PC-9 (cell line): ENCODE measurements around the gene CFAP410. TPM values are rescaled to one million over a fixed set of nuclear protein-coding genes. Genes with fewer than 3 reads are reported as not detected.

Source experiments
- BruUV-seq: library from RNA; stranded (reverse); fragments of 400-500 nt; replicated peaks from 2 replicates; lab custom pipeline; 2021; lab: Mats Ljungman, UMichigan
- CTCF ChIA-PET: fragments of 300-600 bp; sonication (Branson Sonifier 250); formaldehyde crosslinking; loops from one replicate; lab custom pipeline; 2022; ENCODE audit warnings: antibody characterized with exemption; lab: Charles Lee
- POLR2A ChIA-PET: fragments of 300-600 bp; sonication (Branson Sonifier 250); formaldehyde crosslinking; loops from one replicate; lab custom pipeline; 2022; ENCODE audit warnings: antibody characterized with exemption; ENCODE audit not compliant: unreplicated experiment; lab: Charles Lee
- DNase-seq, 2 experiments: peaks; one replicate each; pipeline versions ENCODE4 v3.0.0 to v3.0.0-alpha.2; 2015 to 2022; ENCODE audit warnings: mixed read lengths in 1 of 2
- H2AFZ ChIP-seq: fragments of 200-600 bp; sonication (generic); 2 replicates; pipeline ENCODE4 v1.8.1; 2017; ENCODE audit warnings: antibody characterized with exemption
- H3F3A ChIP-seq: fragments of 200-600 bp; sonication (generic); 2 replicates; pipeline ENCODE4 v1.8.1; 2017; ENCODE audit warnings: antibody characterized with exemption, mild to moderate bottlenecking, low read depth; ENCODE audit not compliant: insufficient read depth
- H3K27ac ChIP-seq: fragments of 200-600 bp; sonication (generic); 2 replicates; pipeline ENCODE4 v1.6.1; 2016; ENCODE audit warnings: mixed run types
- H3K27me3 ChIP-seq: fragments of 200-600 bp; sonication (generic); 2 replicates; pipeline ENCODE4 v1.6.1; 2016; ENCODE audit warnings: low read depth, mixed run types; ENCODE audit not compliant: insufficient read depth
- H3K36me3 ChIP-seq: fragments of 200-600 bp; sonication (generic); 2 replicates; pipeline ENCODE4 v1.6.1; 2016; ENCODE audit warnings: low read depth, mixed run types
- H3K4me1 ChIP-seq: fragments of 200-600 bp; sonication (generic); replicated peaks from 2 replicates; pipeline ENCODE4 v1.6.1; 2016; ENCODE audit warnings: mixed run types; ENCODE audit not compliant: insufficient read depth
- H3K4me2 ChIP-seq: fragments of 200-600 bp; sonication (generic); 2 replicates; pipeline ENCODE4 v1.6.1; 2017; ENCODE audit warnings: mixed run types
- H3K4me3 ChIP-seq: fragments of 200-600 bp; sonication (generic); 2 replicates; pipeline ENCODE4 v1.6.1; 2016; ENCODE audit warnings: mixed run types
- H3K79me2 ChIP-seq: fragments of 200-600 bp; sonication (generic); 2 replicates; pipeline ENCODE4 v1.6.1; 2017; ENCODE audit warnings: low read depth, mixed run types
- H3K9me2 ChIP-seq: fragments of 200-600 bp; sonication (generic); 2 replicates; pipeline ENCODE4 v1.8.1; 2017; ENCODE audit warnings: mild to moderate bottlenecking; ENCODE audit not compliant: insufficient read depth
- H3K9me3 ChIP-seq: fragments of 200-600 bp; sonication (generic); 2 replicates; pipeline ENCODE4 v1.8.1; 2016; ENCODE audit warnings: low read depth; ENCODE audit not compliant: insufficient read depth
- H4K20me1 ChIP-seq: fragments of 200-600 bp; sonication (generic); 2 replicates; pipeline ENCODE4 v1.8.1; 2017; ENCODE audit not compliant: insufficient read depth
- EZH2 ChIP-seq: fragments of 200-600 bp; sonication (generic); IDR thresholded peaks from 2 replicates; pipeline ENCODE4 v1.8.0; 2017; ENCODE audit warnings: antibody characterized with exemption, low read depth
- intact Hi-C: fragments of 100-400 bp; cut with micrococcal nuclease; formaldehyde crosslinking; loops from one replicate; pipeline ENCODE4 v1.10.0; 2022; ENCODE audit not compliant: unreplicated experiment
- total RNA-seq: library from RNA; stranded (reverse); gene quantifications from 2 replicates; pipeline ENCODE4 v1.2.3, GENCODE V29; 2021
- TF ChIP-seq, protein P1 (sequence below): fragments of 200-600 bp; sonication (generic); conservative IDR thresholded peaks from 2 replicates; pipeline ENCODE4 v1.6.1; 2017; ENCODE audit warnings: mixed run types, antibody characterized with exemption, mild to moderate bottlenecking, moderate library complexity

Gene CFAP410
- total RNA-seq, 1 experiment from 2014 or later = 12.5 TPM

DNA sequence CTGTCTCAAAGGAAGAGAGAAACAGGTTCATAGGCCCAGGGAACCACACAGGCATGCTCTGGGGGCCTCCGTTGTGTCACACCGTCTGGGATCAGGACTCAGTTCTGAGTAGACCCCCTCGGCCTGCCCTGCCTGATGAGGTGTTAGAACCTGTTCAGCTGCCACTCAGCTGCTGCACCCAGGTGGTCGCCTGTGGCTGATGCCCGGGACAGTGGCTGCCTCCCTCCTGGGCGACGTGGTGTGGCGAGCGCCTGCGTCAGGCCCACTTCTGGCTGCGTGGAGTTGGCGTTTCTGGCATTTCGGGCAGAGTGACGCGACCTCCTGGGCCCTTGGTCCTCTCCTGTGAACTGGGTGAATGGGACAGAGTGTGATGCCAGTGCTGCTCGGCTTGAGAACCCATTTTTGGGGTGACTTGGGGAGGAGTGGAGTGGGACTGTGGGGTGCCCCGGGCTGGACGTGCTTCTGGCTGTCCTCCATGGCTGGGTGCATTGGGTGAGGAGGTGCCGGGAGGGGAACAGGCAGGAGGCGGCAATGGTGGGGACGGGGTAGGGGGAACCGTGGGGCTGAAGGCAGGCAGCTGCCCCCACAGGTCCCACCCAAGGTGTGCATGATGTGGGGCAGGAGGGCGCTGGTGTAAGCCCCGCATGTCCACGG is 10.8 kb downstream of the CFAP410 start:
- no TSS peak for BruUV-seq
- H3K4me2 ChIP-seq = no peak overlapping the region
- POLR2A ChIA-PET = no interaction called here

DNA sequence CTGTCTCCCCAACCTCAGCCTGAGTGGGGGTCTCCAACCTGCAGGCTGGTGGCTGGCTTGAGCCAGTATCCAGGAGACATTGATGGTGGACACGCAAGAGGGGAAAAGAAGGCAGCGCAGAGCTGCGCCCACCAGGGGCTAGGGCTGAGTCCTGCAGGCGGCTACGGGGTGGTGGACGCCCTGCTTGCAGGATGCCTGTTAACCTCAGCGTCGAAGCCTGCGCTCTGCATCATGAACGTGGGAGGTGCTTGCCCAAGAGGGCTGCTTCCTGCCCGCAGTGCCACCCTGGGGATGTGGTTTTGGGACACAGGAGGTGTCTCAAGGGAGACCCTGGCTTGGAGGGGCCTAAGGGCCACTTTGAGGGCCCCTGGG is 11.6 kb downstream of the CFAP410 start:
- no peaks in the 10 kb centered on the region for H3K79me2 ChIP-seq
- H3K4me1 ChIP-seq = no peaks in the 10 kb centered on the region
- H3K9me3 ChIP-seq = no peaks in the 10 kb centered on the region
- H3K36me3 ChIP-seq = no peaks in the 10 kb centered on the region
- H3K4me3 ChIP-seq = no peak overlapping the region
- no peak overlapping the region for H2AFZ ChIP-seq
- no TSS peak for BruUV-seq
- intact Hi-C loops = no loop called here
- H3K4me2 ChIP-seq = no peak overlapping the region
- CTCF ChIA-PET = no interaction called here
- TF ChIP-seq, protein P1, sequence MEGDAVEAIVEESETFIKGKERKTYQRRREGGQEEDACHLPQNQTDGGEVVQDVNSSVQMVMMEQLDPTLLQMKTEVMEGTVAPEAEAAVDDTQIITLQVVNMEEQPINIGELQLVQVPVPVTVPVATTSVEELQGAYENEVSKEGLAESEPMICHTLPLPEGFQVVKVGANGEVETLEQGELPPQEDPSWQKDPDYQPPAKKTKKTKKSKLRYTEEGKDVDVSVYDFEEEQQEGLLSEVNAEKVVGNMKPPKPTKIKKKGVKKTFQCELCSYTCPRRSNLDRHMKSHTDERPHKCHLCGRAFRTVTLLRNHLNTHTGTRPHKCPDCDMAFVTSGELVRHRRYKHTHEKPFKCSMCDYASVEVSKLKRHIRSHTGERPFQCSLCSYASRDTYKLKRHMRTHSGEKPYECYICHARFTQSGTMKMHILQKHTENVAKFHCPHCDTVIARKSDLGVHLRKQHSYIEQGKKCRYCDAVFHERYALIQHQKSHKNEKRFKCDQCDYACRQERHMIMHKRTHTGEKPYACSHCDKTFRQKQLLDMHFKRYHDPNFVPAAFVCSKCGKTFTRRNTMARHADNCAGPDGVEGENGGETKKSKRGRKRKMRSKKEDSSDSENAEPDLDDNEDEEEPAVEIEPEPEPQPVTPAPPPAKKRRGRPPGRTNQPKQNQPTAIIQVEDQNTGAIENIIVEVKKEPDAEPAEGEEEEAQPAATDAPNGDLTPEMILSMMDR = no peak
- TF ChIP-seq EZH2 = no peak
- POLR2A ChIA-PET = no interaction called here
- no peaks in the 10 kb centered on the region for H3K27me3 ChIP-seq
- DNase-seq = no peak
- H3K9me2 ChIP-seq = no peaks in the 10 kb centered on the region
- peaks cover 2% of the 10 kb centered on the region; the same call in 1 of the 2 replicates for H3F3A ChIP-seq
- H4K20me1 ChIP-seq = no peaks in the 10 kb centered on the region
- H3K27ac ChIP-seq = no peak overlapping the region

More for the DNA sequence above, 10.8 kb downstream of the CFAP410 start:
- no peak overlapping the region for H2AFZ ChIP-seq
- no peak for DNase-seq
- no peak overlapping the region for H3K4me3 ChIP-seq
- H4K20me1 ChIP-seq = no peaks in the 10 kb centered on the region
- H3K36me3 ChIP-seq = no peaks in the 10 kb centered on the region
- no peaks in the 10 kb centered on the region for H3K9me2 ChIP-seq
- no peaks in the 10 kb centered on the region for H3K27me3 ChIP-seq
- no peaks in the 10 kb centered on the region for H3K4me1 ChIP-seq
- no peak overlapping the region for H3K27ac ChIP-seq
- CTCF ChIA-PET = no interaction called here
- no peak for TF ChIP-seq EZH2
- TF ChIP-seq, protein P1 = no peak
- intact Hi-C loops = no loop called here
- H3K9me3 ChIP-seq = no peaks in the 10 kb centered on the region
- H3F3A ChIP-seq = peaks cover 2% of the 10 kb centered on the region; the same call in 1 of the 2 replicates
- no peaks in the 10 kb centered on the region for H3K79me2 ChIP-seq

DNA sequence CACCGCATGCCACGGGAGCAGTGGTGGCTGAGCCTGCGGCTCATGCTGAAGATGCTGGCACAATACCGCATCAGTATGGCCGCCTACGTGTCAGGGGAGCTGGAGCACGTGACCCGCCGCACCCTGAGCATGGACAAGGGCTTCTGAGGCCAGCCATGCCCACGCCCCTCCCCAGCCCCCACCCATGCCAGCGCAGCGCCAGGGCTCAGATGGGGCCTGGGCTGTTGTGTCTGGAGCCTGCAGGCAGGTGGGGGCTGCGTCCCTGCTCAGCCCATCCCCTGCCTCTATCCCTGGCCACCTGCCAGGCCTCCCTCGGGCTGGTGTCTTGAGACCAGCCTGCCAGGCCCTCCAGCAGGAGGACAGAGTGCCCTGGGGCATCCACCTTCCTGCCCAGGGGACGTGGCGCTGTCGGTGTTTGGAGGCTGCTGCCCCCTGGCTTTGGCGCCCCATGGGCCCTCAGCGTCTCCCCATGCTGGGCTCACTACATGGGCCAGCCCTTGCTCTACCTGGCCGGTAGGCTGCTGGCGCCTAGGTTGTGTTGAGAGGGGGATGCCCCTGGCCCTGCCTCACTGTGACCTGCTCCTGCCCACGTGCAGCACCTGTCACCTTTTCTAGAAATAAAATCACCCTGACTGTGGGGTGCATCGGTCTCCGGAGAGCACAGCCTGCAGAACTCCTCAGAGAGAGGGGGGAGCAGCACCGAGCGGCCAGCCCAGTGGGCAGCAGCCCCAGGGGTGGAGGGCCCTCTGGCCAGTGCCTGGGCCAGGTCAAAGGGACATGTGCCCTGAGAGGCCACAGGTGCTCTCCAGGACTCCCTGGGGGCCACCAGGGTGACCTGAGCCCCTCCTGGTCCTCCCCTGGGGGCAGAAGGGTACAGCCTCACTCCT is 12.2 kb downstream of the CFAP410 start:
- CTCF ChIA-PET = no interaction called here
- DNase-seq = no peak
- no peaks in the 10 kb centered on the region for H3K79me2 ChIP-seq
- H2AFZ ChIP-seq = no peak overlapping the region
- TF ChIP-seq, protein P1 = no peak
- no peak for TF ChIP-seq EZH2
- H3K27ac ChIP-seq = no peak overlapping the region
- H3K9me2 ChIP-seq = no peaks in the 10 kb centered on the region
- intact Hi-C loops = no loop called here
- H3F3A ChIP-seq = peaks cover 2% of the 10 kb centered on the region; the same call in 1 of the 2 replicates
- no peaks in the 10 kb centered on the region for H3K4me1 ChIP-seq
- H3K36me3 ChIP-seq = no peaks in the 10 kb centered on the region
- no peaks in the 10 kb centered on the region for H3K9me3 ChIP-seq
- no peaks in the 10 kb centered on the region for H4K20me1 ChIP-seq
- POLR2A ChIA-PET = no interaction called here
- no peak overlapping the region for H3K4me2 ChIP-seq
- H3K27me3 ChIP-seq = no peaks in the 10 kb centered on the region
- no TSS peak for BruUV-seq
- H3K4me3 ChIP-seq = no peak overlapping the region
